Fibroblast of lung (primary cell): ENCODE results near the gene NNT.

ENCODE experiments used
- CTCF ChIP-seq, 2 donors: IDR thresholded peaks in 1 of 2; conservative IDR thresholded peaks in 1 of 2; 1 replicate in 1 of 2; 2 replicates in 1 of 2; pipeline ENCODE4 v1.5.1; 2011 to 2012; ENCODE audit warnings: low read length in 2 of 2, control low read depth in 1 of 2, inconsistent platforms in 1 of 2, low read depth in 1 of 2, mild to moderate bottlenecking in 1 of 2
- EZH2 ChIP-seq: IDR thresholded peaks from 2 replicates; pipeline ENCODE4 v1.5.1; 2012; ENCODE audit warnings: low read length, control low read depth, mild to moderate bottlenecking; ENCODE audit errors: missing control alignments

- TF ChIP-seq CTCF (conservative IDR thresholded peaks at IDR 0.05 in 1 of 2, IDR thresholded peaks at IDR 0.05 in 1 of 2; ENCODE audit: low read depth in 1 of 2, low read length in 2 of 2) (no peak), EZH2 (no peak)
These were observed 31.6 kb downstream of the NNT start for GRCh38 chr5:43634621-43635020.
